AG09319 (cell line): ENCODE measurements around the gene BPIFB6.

Source experiments
- DNase-seq: peaks from one replicate; pipeline ENCODE4 v3.0.0-alpha.2; 2010; ENCODE audit warnings: low read depth; ENCODE audit errors: extremely low read depth
- CTCF ChIP-seq: IDR thresholded peaks from 2 replicates; pipeline ENCODE4 v1.5.1; 2011; ENCODE audit warnings: low read depth, mild to moderate bottlenecking, inconsistent platforms, low read length, moderate library complexity

Gene BPIFB6

GRCh38 chr20:33008336-33009213 is 22.9 kb upstream of the BPIFB6 start:
- DNase-seq, result no peak
- TF ChIP-seq CTCF, result no peak

DNA sequence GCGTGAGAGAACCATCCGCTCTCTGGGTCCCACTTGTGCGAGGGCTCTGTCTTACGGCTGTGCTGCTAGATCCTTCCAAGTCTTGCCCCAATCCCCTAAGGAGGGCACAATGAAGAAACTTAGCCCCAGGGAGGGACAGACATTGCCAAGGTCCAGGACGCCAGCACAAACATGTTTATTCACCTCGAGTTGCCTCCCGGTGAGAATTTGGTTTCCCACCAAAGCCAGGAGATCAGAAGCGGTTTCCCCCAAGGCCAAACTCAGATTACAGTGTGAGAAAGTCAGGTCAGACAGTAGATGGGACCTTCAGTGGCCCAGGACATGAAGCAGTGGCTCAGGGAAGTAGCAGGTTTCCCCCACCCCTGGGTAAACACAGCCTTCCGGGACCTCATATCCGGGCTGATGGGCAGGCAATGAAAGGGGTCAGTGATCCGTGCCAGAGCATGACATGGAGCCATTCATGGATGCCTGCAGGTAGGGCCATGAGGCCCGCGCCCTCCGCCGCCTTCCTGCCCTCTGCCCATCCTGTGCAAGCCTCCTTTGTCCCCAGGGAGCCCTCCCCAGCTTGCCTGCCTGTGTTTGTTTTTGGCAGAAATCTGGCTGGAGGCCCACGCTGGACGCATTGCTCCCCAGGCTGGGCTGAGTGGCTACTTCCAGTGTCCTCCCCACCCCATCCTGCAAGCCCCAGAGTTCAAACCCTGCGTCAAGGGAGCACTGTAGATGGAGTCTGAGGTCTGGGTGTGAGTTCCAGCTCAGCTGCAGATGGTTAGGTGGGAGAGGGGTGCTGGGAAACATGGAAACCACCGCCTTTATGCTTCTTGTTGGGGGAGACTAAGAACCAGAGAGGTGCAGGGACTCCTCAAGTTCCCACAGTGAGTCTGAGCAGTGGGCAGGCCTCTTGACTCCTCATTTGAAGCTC is 22.0 kb upstream of the BPIFB6 start:
- no peak for DNase-seq
- TF ChIP-seq CTCF, result no peak

- DNase-seq, result no peak
- TF ChIP-seq CTCF, result no peak
Observed at GRCh38 chr20:33010133-33010504, 21.3 kb upstream of the BPIFB6 start.

GRCh38 chr20:33010674-33011449 is 20.6 kb upstream of the BPIFB6 start:
- no peak for DNase-seq
- no peak for TF ChIP-seq CTCF

DNA sequence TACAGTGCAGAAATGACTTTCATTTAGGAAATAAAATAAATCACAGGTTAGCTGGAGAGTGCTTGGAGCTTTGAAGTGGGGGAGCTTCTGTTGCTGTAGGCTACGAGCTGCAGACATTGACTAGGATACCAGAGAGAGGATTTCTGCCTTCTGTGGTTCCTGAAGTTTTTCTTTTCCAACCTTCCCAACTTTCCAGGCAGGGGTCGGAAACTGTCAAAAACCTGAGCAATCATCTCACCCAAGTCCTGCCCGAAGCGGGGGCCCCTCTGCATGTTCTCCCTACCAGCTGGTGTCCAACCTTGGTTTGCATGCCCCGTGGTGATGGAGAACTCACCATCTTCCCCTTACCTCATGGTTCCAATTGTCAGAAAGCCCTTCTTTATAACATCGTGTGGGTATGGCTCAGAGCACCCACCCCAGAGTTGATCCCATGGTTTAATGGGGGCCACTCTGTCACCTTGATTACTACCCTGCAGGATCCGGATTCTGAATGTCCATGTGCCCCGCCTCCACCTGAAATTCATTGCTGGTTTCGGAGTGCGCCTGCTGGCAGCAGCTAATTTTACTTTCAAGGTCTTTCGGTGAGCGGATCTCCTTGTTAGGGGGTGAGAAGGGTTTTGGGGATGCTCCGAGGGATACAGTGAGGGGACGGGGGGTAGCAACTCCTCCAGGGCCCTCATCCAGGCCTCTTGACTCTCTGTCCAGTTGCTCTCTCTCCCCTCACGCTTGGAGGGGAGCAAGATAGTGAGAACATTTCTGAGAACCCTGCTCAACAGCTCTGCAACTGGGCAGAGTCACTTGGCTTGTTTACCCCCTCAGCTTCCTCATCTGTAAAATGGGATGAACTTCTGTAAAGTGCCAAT is 18.9 kb upstream of the BPIFB6 start:
- no peak for TF ChIP-seq CTCF
- no peak for DNase-seq

DNA sequence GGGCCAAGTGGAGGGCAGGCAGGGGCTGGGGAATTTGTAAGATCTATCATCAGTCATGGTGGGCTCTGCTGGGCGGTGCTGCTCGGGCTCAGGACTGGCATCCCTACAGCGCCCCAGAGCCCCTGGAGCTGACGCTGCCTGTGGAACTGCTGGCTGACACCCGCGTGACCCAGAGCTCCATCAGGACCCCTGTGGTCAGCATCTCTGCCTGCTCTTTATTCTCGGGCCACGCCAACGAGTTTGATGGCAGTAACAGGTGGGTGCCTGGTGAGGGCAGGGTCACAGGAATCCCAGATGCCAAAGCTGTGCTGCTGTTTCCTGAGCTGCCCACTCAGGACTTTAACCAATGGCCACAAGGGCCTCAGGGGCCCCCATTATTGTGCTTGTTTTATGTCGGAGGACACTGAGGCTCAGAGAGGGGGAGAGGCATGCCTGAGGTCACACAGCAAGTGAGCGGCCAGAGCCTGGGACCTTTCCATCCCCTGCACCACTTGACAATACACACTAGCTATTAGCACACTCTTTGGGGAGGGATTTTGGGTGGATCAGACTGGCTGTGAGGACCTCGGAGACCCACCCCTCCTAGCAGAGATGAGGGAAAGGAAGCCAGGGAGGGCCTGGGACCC is 17.6 kb upstream of the BPIFB6 start:
- no peak for TF ChIP-seq CTCF
- no peak for DNase-seq
